HepG2 (cell line): ENCODE results near the gene CCNQ. TPM values are rescaled to one million over a fixed set of nuclear protein-coding genes. Genes with fewer than 3 reads are reported as not detected.

Experiments
- ELF3 ChIP-seq: IDR thresholded peaks from 2 replicates; pipeline ENCODE4 v1.6.1; 2016; ENCODE audit warnings: missing genetic modification reagents, missing compliant biosample characterization
- ERF ChIP-seq: IDR thresholded peaks from 2 replicates; pipeline ENCODE4 v1.6.1; 2018; ENCODE audit warnings: missing biosample characterization, missing genetic modification reagents
- FOXK1 ChIP-seq: sonication (generic); formaldehyde crosslinking; IDR thresholded peaks from 2 replicates; pipeline ENCODE4 v1.4.0; 2020; ENCODE audit warnings: low read depth, missing genetic modification reagents, borderline replicate concordance
- KDM1A ChIP-seq: IDR thresholded peaks from 2 replicates; pipeline ENCODE4 v1.6.1; 2016; ENCODE audit warnings: missing compliant biosample characterization
- MBD4 ChIP-seq: IDR thresholded peaks from 2 replicates; pipeline ENCODE4 v1.6.1; 2012; ENCODE audit warnings: low read length, inconsistent platforms, borderline replicate concordance
- MTF2 ChIP-seq: sonication (generic); formaldehyde crosslinking; IDR thresholded peaks from 2 replicates; pipeline ENCODE4 v1.5.0; 2020; ENCODE audit warnings: missing genetic modification reagents, borderline replicate concordance
- NFKB2 ChIP-seq: sonication (generic); formaldehyde crosslinking; IDR thresholded peaks from 2 replicates; pipeline ENCODE4 v1.4.0; 2020; ENCODE audit warnings: missing genetic modification reagents, borderline replicate concordance
- NR2F1 ChIP-seq, 2 experiments: fragments of 450-650 bp in 1 of 2; formaldehyde crosslinking in 1 of 2; IDR thresholded peaks; 2 replicates each; pipeline versions ENCODE4 v1.5.0 to v1.6.1; 2016 to 2020; ENCODE audit warnings: mild to moderate bottlenecking in 1 of 2, missing compliant biosample characterization in 1 of 2, missing genetic modification reagents in 1 of 2, moderate library complexity in 1 of 2
- NRL ChIP-seq: sonication (generic); formaldehyde crosslinking; IDR thresholded peaks from 2 replicates; pipeline ENCODE4 v1.5.0; 2020; ENCODE audit warnings: missing genetic modification reagents, mild to moderate bottlenecking, moderate library complexity, borderline replicate concordance
- PITX1 ChIP-seq: sonication (generic); formaldehyde crosslinking; IDR thresholded peaks from 2 replicates; pipeline ENCODE4 v1.5.1; 2020; ENCODE audit warnings: mild to moderate bottlenecking, missing genetic modification reagents
- RARA ChIP-seq: IDR thresholded peaks from 2 replicates; pipeline ENCODE4 v1.6.1; 2016; ENCODE audit warnings: missing genetic modification reagents, missing compliant biosample characterization
- RORA ChIP-seq: sonication (generic); formaldehyde crosslinking; IDR thresholded peaks from 2 replicates; pipeline ENCODE4 v1.5.0; 2020; ENCODE audit warnings: mild to moderate bottlenecking, missing genetic modification reagents, moderate library complexity
- SAP130 ChIP-seq: IDR thresholded peaks from 2 replicates; pipeline ENCODE4 v1.6.1; 2016; ENCODE audit warnings: low read depth
- SIN3A ChIP-seq: IDR thresholded peaks from 2 replicates; pipeline ENCODE4 v1.6.1; 2011; ENCODE audit warnings: low read depth, mild to moderate bottlenecking, control low read depth, low read length, borderline replicate concordance
- SMC3 ChIP-seq: IDR thresholded peaks from 2 replicates; pipeline ENCODE4 v1.6.1; 2011; ENCODE audit warnings: low read length, improper control_type of control experiment
- SRF ChIP-seq: IDR thresholded peaks from 2 replicates; pipeline ENCODE4 v1.6.1; 2011; ENCODE audit warnings: mild to moderate bottlenecking, low read depth, low read length, moderate library complexity
- WIZ ChIP-seq: sonication (generic); formaldehyde crosslinking; IDR thresholded peaks from 2 replicates; pipeline ENCODE4 v1.5.1; 2020; ENCODE audit warnings: mild to moderate bottlenecking, missing genetic modification reagents
- ZFX ChIP-seq: sonication (generic); formaldehyde crosslinking; IDR thresholded peaks from 2 replicates; pipeline ENCODE4 v1.4.0; 2020; ENCODE audit warnings: mild to moderate bottlenecking, low read depth, missing genetic modification reagents, moderate library complexity
- ZNF251 ChIP-seq: sonication (generic); formaldehyde crosslinking; IDR thresholded peaks from 2 replicates; pipeline ENCODE4 v1.9.0; 2021; ENCODE audit warnings: mild to moderate bottlenecking, missing genetic modification reagents
- ZNF292 ChIP-seq: sonication (generic); formaldehyde crosslinking; IDR thresholded peaks from 2 replicates; pipeline ENCODE4 v1.8.1; 2022; ENCODE audit warnings: mild to moderate bottlenecking, low read depth, missing genetic modification reagents, borderline replicate concordance
- ZNF629 ChIP-seq: sonication (generic); formaldehyde crosslinking; conservative IDR thresholded peaks from 2 replicates; pipeline ENCODE4 v1.5.0; 2020; ENCODE audit warnings: missing genetic modification reagents
- polyA plus RNA-seq, 8 experiments: library from polyadenylated mRNA; depleted of rRNA in 3 of 8; stranded (reverse) in 7 of 8; unstranded in 1 of 8; fragments of >200 nt; fragmentation: Illumina TruSeq in 4 of 8; extraction: Trizol in 4 of 8; gene quantifications; 2 replicates each; pipeline versions ENCODE4 v1.2.1 to v1.2.3, GENCODE V29; 2011 to 2016; ENCODE audit warnings: low read depth in 4 of 8, missing spikeins in 1 of 8, mixed read lengths in 1 of 8; ENCODE audit not compliant: insufficient read depth in 1 of 8
- total RNA-seq, 5 experiments: library from RNA; depleted of rRNA; stranded (reverse); fragments of >200 nt; fragmentation: Illumina TruSeq; extraction: Trizol; gene quantifications; 2 replicates each; pipeline ENCODE4 v1.2.3, GENCODE V29; 2016; ENCODE audit warnings: low read depth in 1 of 5
- TF ChIP-seq, protein P1 (sequence below): sonication (generic); formaldehyde crosslinking; IDR thresholded peaks from 2 replicates; pipeline ENCODE4 v1.4.0; 2020; ENCODE audit warnings: missing genetic modification reagents
- TF ChIP-seq, protein P2 (sequence below): sonication (generic); formaldehyde crosslinking; IDR thresholded peaks from 2 replicates; pipeline ENCODE4 v1.9.0; 2022; ENCODE audit warnings: missing genetic modification reagents, mild to moderate bottlenecking, borderline replicate concordance
- TF ChIP-seq, protein P3 (sequence below): sonication (generic); formaldehyde crosslinking; conservative IDR thresholded peaks from 2 replicates; pipeline ENCODE4 v1.8.0; 2022; ENCODE audit warnings: mild to moderate bottlenecking, moderate library complexity, missing genetic modification reagents
- TF ChIP-seq, protein P4 (sequence below): sonication (generic); formaldehyde crosslinking; IDR thresholded peaks from 2 replicates; pipeline ENCODE4 v1.8.1; 2023; ENCODE audit warnings: mild to moderate bottlenecking, missing genetic modification reagents, borderline replicate concordance
- TF ChIP-seq, protein P5 (sequence below): sonication (generic); formaldehyde crosslinking; IDR thresholded peaks from 2 replicates; pipeline ENCODE4 v1.8.0; 2022; ENCODE audit warnings: mild to moderate bottlenecking, missing genetic modification reagents, borderline replicate concordance

CCNQ gene
- total and polyA plus RNA-seq, 2 of the 13 experiments (the other 11 are each of a cell fraction or from before 2014, with no cell fraction given), result 15.0 to 25.5 TPM

DNA sequence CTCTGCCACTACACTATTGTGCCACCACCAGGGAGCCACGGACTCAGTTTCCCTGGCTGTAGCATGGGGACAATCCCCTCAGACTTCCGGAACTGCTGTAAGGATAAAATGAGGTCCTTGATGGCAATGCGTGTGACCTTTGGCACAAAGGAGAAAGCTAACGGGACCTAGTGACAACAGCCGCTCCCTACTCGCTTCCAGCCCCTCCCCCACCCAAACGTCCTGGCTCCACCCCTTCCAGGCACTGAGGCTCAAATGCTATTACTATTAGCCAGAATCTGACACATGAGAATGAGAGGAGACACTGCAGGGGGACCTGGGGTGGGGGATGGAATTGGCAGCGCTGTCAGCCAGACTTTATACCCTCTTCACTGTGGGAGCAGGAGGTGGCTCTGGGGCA is 42.7 kb upstream of the CCNQ start (continued):
- TF ChIP-seq SIN3A (0 out of 2 replicates have a peak, but pooled peaks have one; percentile 41), RARA (CRISPR knock-in tag) (0 out of 2 replicates have a peak, but pooled peaks have one; percentile 23), NFKB2 (CRISPR knock-in tag) (no peak), ZNF292 (CRISPR knock-in tag) (no peak), FOXK1 (CRISPR knock-in tag) (0 out of 2 replicates have a peak, but pooled peaks have one; percentile 15), KDM1A (0 out of 2 replicates have a peak, but pooled peaks have one; percentile 35), RORA (no peak), MTF2 (no peak), ELF3 (CRISPR knock-in tag) (0 out of 2 replicates have a peak, but pooled peaks have one; percentile 34), NR2F1 (CRISPR knock-in tag; IDR thresholded peaks at IDR 0.05) (peak in 1 of 2 experiments; percentile 40; a peak in 1 of 4 replicates), MBD4 (no peak), SAP130 (peak; percentile 49), ZFX (CRISPR knock-in tag) (peak; percentile 32; the same call in 1 of the 2 replicates), WIZ (no peak), NRL (CRISPR knock-in tag) (no peak), SMC3 (no peak), SRF (no peak), ZNF251 (no peak), ZNF629 (CRISPR knock-in tag) (peak; percentile 86), ERF (0 out of 2 replicates have a peak, but pooled peaks have one; percentile 32), PITX1 (CRISPR knock-in tag) (0 out of 2 replicates have a peak, but pooled peaks have one; percentile 13)
- TF ChIP-seq, protein P1, sequence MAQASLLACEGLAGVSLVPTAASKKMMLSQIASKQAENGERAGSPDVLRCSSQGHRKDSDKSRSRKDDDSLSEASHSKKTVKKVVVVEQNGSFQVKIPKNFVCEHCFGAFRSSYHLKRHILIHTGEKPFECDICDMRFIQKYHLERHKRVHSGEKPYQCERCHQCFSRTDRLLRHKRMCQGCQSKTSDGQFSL, result no peak
- TF ChIP-seq, protein P2, sequence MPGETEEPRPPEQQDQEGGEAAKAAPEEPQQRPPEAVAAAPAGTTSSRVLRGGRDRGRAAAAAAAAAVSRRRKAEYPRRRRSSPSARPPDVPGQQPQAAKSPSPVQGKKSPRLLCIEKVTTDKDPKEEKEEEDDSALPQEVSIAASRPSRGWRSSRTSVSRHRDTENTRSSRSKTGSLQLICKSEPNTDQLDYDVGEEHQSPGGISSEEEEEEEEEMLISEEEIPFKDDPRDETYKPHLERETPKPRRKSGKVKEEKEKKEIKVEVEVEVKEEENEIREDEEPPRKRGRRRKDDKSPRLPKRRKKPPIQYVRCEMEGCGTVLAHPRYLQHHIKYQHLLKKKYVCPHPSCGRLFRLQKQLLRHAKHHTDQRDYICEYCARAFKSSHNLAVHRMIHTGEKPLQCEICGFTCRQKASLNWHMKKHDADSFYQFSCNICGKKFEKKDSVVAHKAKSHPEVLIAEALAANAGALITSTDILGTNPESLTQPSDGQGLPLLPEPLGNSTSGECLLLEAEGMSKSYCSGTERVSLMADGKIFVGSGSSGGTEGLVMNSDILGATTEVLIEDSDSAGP, result no peak
- TF ChIP-seq, protein P3, sequence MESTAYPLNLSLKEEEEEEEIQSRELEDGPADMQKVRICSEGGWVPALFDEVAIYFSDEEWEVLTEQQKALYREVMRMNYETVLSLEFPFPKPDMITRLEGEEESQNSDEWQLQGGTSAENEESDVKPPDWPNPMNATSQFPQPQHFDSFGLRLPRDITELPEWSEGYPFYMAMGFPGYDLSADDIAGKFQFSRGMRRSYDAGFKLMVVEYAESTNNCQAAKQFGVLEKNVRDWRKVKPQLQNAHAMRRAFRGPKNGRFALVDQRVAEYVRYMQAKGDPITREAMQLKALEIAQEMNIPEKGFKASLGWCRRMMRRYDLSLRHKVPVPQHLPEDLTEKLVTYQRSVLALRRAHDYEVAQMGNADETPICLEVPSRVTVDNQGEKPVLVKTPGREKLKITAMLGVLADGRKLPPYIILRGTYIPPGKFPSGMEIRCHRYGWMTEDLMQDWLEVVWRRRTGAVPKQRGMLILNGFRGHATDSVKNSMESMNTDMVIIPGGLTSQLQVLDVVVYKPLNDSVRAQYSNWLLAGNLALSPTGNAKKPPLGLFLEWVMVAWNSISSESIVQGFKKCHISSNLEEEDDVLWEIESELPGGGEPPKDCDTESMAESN (CRISPR knock-in tag), result 0 out of 2 replicates have a peak, but pooled peaks have one; percentile 11
- TF ChIP-seq, protein P4, sequence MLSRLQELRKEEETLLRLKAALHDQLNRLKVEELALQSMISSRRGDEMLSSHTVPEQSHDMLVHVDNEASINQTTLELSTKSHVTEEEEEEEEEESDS, result no peak
- TF ChIP-seq, protein P5, sequence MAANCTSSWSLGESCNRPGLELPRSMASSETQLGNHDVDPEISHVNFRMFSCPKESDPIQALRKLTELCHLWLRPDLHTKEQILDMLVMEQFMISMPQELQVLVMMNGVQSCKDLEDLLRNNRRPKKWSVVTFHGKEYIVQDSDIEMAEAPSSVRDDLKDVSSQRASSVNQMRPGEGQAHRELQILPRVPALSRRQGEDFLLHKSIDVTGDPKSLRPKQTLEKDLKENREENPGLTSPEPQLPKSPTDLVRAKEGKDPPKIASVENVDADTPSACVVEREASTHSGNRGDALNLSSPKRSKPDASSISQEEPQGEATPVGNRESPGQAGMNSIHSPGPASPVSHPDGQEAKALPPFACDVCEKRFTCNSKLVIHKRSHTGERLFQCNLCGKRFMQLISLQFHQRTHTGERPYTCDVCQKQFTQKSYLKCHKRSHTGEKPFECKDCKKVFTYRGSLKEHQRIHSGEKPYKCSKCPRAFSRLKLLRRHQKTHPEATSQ (CRISPR knock-in tag), result no peak
